ENCODE results near the gene ADCK1.

DNA sequence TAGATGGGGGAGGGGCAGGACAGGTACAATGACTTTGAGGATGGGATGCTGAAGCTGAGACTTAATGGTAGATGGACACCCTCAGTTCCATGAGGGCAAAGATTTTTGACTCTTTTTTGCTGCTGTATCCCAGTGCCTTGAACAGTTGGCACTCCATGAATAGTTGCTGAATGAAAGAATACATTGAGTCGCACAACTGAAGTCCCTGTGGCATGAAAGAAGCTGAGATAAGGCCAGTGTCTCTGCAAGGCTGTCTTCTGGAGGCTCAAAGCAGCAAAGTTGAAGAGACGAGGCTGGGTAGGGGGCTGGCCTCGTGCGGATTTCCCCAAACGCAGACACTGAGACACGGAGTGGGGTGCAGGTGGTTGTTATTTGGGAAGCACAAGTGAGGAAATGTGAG is 179.3 kb downstream of the ADCK1 start:
- TF ChIP-seq, protein P1, sequence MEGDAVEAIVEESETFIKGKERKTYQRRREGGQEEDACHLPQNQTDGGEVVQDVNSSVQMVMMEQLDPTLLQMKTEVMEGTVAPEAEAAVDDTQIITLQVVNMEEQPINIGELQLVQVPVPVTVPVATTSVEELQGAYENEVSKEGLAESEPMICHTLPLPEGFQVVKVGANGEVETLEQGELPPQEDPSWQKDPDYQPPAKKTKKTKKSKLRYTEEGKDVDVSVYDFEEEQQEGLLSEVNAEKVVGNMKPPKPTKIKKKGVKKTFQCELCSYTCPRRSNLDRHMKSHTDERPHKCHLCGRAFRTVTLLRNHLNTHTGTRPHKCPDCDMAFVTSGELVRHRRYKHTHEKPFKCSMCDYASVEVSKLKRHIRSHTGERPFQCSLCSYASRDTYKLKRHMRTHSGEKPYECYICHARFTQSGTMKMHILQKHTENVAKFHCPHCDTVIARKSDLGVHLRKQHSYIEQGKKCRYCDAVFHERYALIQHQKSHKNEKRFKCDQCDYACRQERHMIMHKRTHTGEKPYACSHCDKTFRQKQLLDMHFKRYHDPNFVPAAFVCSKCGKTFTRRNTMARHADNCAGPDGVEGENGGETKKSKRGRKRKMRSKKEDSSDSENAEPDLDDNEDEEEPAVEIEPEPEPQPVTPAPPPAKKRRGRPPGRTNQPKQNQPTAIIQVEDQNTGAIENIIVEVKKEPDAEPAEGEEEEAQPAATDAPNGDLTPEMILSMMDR (IDR thresholded peaks at IDR 0.05) = no peak
- no peak for TF ChIP-seq POLR2A (IDR thresholded peaks at IDR 0.05)

Data from right lobe of liver (tissue), 4 donors.